WERI-Rb-1 (cell line): ENCODE measurements around the gene DNAJB2.

Experiments used
- DNase-seq: peaks from one replicate; pipeline ENCODE4 v3.0.0-alpha.2; 2020
- H3K27ac ChIP-seq: fragments of 250-450 bp; sonication (Bioruptor Pico); 2 replicates; pipeline ENCODE4 v1.5.1; 2020; ENCODE audit warnings: mild to moderate bottlenecking, moderate library complexity
- H3K27me3 ChIP-seq: fragments of 250-450 bp; sonication (Bioruptor Pico); 2 replicates; pipeline ENCODE4 v1.5.1; 2021; ENCODE audit warnings: mild to moderate bottlenecking, low read depth, moderate library complexity; ENCODE audit not compliant: insufficient read depth, severe bottlenecking
- H3K36me3 ChIP-seq: fragments of 250-450 bp; sonication (Bioruptor Pico); 2 replicates; pipeline ENCODE4 v1.5.1; 2020; ENCODE audit warnings: mild to moderate bottlenecking, moderate library complexity
- H3K4me3 ChIP-seq: 2 replicates; pipeline ENCODE4 v1.5.1; 2011; ENCODE audit warnings: low read depth, mild to moderate bottlenecking, control low read depth, low read length
- H3K9me3 ChIP-seq: fragments of 250-450 bp; sonication (Bioruptor Pico); 2 replicates; pipeline ENCODE4 v1.5.1; 2021; ENCODE audit warnings: mild to moderate bottlenecking, moderate library complexity; ENCODE audit not compliant: severe bottlenecking
- TF ChIP-seq, protein P1 (sequence below): IDR thresholded peaks from 2 replicates; pipeline ENCODE4 v1.5.1; 2011; ENCODE audit warnings: low read depth, mild to moderate bottlenecking, control low read depth, inconsistent platforms, low read length

DNAJB2 gene

DNA sequence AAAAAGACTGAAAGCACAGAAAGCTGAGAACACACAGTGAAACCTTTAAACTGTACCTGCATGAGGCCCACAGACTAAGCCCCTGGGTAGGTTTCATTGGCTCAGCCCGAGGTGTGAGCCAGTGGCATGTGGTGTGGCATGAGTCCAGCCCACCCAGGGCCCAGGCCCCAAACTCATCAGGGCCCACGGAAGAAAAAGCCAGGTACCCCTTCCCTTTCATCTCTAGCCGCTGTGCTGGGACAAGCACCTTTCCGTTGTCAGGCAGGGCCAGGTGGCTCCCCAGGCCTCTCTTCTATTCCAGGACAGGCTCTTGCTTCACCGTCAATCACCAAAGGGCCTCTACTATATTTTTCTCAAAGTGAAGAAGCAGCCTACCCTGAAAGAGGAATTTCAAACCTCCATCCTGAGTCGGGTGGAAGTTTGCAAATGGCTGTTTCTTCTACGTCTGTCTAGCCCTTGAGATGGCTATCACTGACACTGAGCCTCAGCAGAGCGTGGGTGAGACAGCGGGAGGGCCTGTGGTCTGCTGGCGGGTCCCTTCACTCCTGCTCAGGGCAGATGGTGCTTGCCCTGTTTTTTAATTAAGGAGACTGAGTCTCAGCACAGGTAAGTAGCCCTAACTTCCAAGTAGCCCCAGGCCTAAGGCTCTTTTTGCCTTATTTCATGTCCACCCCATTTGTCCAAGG, 8.6 kb downstream of the DNAJB2 start:
- TF ChIP-seq, protein P1, sequence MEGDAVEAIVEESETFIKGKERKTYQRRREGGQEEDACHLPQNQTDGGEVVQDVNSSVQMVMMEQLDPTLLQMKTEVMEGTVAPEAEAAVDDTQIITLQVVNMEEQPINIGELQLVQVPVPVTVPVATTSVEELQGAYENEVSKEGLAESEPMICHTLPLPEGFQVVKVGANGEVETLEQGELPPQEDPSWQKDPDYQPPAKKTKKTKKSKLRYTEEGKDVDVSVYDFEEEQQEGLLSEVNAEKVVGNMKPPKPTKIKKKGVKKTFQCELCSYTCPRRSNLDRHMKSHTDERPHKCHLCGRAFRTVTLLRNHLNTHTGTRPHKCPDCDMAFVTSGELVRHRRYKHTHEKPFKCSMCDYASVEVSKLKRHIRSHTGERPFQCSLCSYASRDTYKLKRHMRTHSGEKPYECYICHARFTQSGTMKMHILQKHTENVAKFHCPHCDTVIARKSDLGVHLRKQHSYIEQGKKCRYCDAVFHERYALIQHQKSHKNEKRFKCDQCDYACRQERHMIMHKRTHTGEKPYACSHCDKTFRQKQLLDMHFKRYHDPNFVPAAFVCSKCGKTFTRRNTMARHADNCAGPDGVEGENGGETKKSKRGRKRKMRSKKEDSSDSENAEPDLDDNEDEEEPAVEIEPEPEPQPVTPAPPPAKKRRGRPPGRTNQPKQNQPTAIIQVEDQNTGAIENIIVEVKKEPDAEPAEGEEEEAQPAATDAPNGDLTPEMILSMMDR = no peak
- Histone ChIP-seq H3K36me3 (peaks cover 44% of the 10 kb centered on the region), H3K9me3 (no peaks in the 10 kb centered on the region), H3K27me3 (no peaks in the 10 kb centered on the region), H3K4me3 (no peak overlapping the region), H3K27ac (peak overlapping the region; percentile 28; the same call in 1 of the 2 replicates)
- DNase-seq = no peak

DNA sequence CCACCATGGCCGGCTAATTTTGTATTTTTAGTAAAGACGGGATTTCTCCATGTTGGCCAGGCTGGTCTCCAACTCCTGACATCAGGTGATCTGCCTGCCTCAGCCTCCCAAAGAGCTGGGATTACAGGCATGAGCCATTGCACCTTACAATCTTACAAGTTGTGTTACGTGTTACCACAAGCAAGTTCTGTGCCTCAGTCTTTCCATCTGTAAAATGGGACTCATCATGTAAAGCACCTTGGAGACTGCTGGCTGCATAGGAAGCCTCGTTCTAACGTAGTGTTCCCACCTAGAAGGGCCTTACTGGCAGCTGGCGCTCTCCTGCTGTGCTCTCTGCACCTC, 10.0 kb downstream of the DNAJB2 start:
- no peak for DNase-seq
- H3K36me3 ChIP-seq = peaks cover 30% of the 10 kb centered on the region
- H3K9me3 ChIP-seq = no peaks in the 10 kb centered on the region
- H3K4me3 ChIP-seq = no peak overlapping the region
- no peak overlapping the region for H3K27ac ChIP-seq
- TF ChIP-seq, protein P1 = no peak
- no peaks in the 10 kb centered on the region for H3K27me3 ChIP-seq

DNA sequence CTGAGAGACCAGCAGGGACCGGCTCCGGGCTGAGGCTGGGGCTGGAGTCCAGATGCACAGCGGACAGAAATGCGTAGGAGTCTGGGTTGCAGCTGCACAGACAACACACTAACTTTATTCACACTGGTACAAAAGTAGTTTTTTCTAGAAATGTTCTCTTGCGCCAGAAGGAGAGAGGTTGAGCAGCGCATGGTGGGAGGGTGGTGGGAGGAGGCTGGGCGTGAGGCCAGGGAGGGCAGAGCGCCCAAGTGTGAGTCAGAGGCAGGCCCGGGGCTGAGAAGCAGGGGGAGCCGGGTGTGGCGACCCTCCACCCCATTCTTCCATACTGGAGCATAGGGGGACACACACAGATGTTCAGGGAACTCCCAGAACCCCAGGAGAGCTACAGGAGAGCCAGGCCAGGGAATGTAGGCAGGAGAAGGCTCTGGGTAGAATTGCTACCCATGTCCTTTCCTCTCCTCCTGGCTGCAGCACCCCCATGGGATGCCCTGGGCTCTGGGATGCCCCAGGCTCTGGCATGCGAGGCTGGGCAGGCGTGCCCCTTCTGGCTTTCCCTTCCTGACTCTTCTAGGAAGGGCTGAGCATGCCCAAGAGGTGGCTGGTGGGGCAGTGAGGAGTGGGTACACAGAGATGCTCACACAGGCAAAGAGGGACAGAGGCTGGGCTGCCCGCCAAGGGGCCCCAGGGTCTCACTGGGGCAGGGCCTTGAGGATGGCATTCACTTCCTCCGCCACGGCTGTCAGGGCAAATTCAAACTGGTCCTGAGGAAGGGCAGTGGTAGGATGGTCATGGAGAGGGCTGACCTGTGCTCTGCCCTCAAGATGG, 10.6 kb downstream of the DNAJB2 start:
- no peaks in the 10 kb centered on the region for H3K9me3 ChIP-seq
- H3K27me3 ChIP-seq = no peaks in the 10 kb centered on the region
- no peak overlapping the region for H3K4me3 ChIP-seq
- DNase-seq = no peak
- TF ChIP-seq, protein P1 = no peak
- H3K27ac ChIP-seq = no peak overlapping the region
- peaks cover 25% of the 10 kb centered on the region for H3K36me3 ChIP-seq

DNA sequence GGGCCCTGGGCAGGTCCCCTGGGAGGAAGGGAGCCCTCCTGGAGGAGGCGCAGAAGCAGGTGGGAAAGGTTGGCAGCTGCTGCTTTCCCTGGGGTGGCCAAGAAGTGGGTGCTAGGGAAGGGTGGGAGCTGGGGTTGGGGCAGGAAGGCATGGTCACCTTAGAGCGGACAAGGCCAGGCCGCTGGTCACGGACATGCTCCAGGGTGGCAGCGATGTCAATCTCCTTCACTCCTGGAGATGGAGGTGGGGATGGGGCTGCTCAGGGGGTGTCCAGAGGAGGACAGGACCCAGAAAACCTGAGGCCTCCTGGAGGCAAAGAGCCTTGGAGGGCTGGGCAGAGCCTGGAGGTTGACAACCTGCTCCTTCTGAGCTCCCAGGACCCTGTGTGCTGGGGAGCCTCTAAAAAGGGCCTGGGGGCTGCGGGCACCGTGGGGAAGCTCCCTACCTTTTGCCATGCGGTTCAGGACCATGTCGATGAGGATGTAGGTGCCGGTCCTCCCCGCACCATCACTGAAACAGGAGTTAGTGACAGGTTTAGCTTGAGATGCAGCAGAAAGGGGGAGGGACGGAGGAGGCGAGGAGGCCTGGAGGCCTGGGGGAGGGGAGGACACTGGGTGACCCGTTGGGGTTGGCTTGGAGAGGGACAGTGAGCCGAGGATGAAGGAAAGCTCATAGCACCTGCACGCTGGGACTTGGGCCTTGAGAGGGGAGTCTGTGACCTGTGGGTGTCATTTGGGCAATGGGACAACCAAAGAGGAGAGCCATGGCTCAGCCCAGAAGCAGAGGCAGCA, 11.4 kb downstream of the DNAJB2 start:
- no peak overlapping the region for H3K27ac ChIP-seq
- no peak overlapping the region for H3K4me3 ChIP-seq
- no peak for DNase-seq
- H3K27me3 ChIP-seq = no peaks in the 10 kb centered on the region
- H3K9me3 ChIP-seq = no peaks in the 10 kb centered on the region
- peaks cover 18% of the 10 kb centered on the region for H3K36me3 ChIP-seq
- TF ChIP-seq, protein P1 = no peak

DNA sequence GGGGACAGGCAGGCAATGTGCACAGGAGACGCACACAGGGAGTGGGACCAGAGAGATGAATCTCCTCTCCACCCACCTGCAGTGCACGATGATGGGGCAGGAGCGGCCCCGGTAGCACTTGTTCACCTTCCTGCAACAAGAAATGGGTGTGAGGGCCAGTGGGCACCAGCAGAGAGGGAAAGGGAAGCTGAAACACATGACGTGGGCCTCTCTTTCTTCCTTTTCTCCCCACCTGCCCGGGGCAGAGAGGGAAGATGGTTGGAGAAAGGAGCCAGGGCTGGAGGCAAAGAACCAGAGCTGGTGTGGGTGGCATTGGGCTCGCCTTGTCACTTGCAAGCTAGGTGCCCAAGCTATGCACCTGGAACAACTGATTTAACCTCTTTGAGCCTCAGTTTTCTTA, 12.2 kb downstream of the DNAJB2 start:
- no peak overlapping the region for H3K27ac ChIP-seq
- H3K9me3 ChIP-seq = no peaks in the 10 kb centered on the region
- H3K27me3 ChIP-seq = no peaks in the 10 kb centered on the region
- H3K36me3 ChIP-seq = peaks cover 20% of the 10 kb centered on the region
- TF ChIP-seq, protein P1 = no peak
- no peak for DNase-seq
- no peak overlapping the region for H3K4me3 ChIP-seq
